Astrocyte (in vitro differentiated cells and primary cell): ENCODE data around the gene NOD1. TPM values are rescaled to one million over a fixed set of nuclear protein-coding genes. Genes with fewer than 3 reads are reported as not detected.
"Not testable (repeated sequence)": the region's sequence is repeated elsewhere in the genome, so short reads cannot be mapped to it uniquely, and the experiment has no call there.

Experiments used
- DNase-seq: peaks from one replicate; pipeline ENCODE4 v3.0.0-alpha.2; 2010; ENCODE audit warnings: low read depth
- FAIRE-seq: peaks from 2 replicates; lab custom pipeline; 2011; peaks lifted over from hg19 to GRCh38; lab: Jason Lieb, UNC
- H2AFZ ChIP-seq: 2 replicates; pipeline ENCODE4 v1.6.0; 2012; ENCODE audit warnings: low read depth, low read length, inconsistent platforms
- H3K27ac ChIP-seq: 2 replicates; pipeline ENCODE4 v1.5.1; 2011; ENCODE audit warnings: low read depth, low read length, inconsistent platforms
- H3K27me3 ChIP-seq: 2 replicates; pipeline ENCODE4 v1.6.0; 2011; ENCODE audit warnings: low read length, inconsistent platforms; ENCODE audit not compliant: insufficient read depth
- H3K36me3 ChIP-seq: 2 replicates; pipeline ENCODE4 v1.5.1; 2011; ENCODE audit warnings: low read length, inconsistent platforms; ENCODE audit not compliant: insufficient read depth
- H3K4me1 ChIP-seq: 2 replicates; pipeline ENCODE4 v1.5.1; 2011; ENCODE audit warnings: low read length, inconsistent platforms; ENCODE audit not compliant: insufficient read depth
- H3K4me2 ChIP-seq: 2 replicates; pipeline ENCODE4 v1.6.0; 2012; ENCODE audit warnings: low read length, inconsistent platforms
- H3K4me3 ChIP-seq: 2 replicates; pipeline ENCODE4 v1.5.1; 2011; ENCODE audit warnings: low read depth, mild to moderate bottlenecking, low read length, inconsistent platforms; ENCODE audit not compliant: insufficient read depth
- H3K79me2 ChIP-seq: 2 replicates; pipeline ENCODE4 v1.6.0; 2012; ENCODE audit warnings: mild to moderate bottlenecking, low read length, inconsistent platforms; ENCODE audit not compliant: insufficient read depth
- H3K9ac ChIP-seq: 2 replicates; pipeline ENCODE4 v1.6.0; 2012; ENCODE audit warnings: mild to moderate bottlenecking, low read length, inconsistent platforms
- H3K9me3 ChIP-seq: 2 replicates; pipeline ENCODE4 v1.5.1; 2012; ENCODE audit warnings: low read depth, mild to moderate bottlenecking, low read length, inconsistent platforms; ENCODE audit not compliant: insufficient read depth
- H4K20me1 ChIP-seq: 2 replicates; pipeline ENCODE4 v1.6.0; 2012; ENCODE audit warnings: low read length, inconsistent platforms; ENCODE audit not compliant: insufficient read depth
- H3K27ac Mint-ChIP-seq: one replicate; pipeline ENCODE4 v1.8.0; 2021; ENCODE audit warnings: mild to moderate bottlenecking, mixed read lengths; ENCODE audit not compliant: unreplicated experiment
- H3K27me3 Mint-ChIP-seq: one replicate; pipeline ENCODE4 v1.8.0; 2021; ENCODE audit warnings: low read depth, mixed read lengths; ENCODE audit not compliant: unreplicated experiment
- H3K36me3 Mint-ChIP-seq: one replicate; pipeline ENCODE4 v1.8.0; 2021; ENCODE audit warnings: low read depth, mixed read lengths; ENCODE audit not compliant: unreplicated experiment
- H3K4me1 Mint-ChIP-seq: one replicate; pipeline ENCODE4 v1.8.0; 2021; ENCODE audit warnings: low read depth, mixed read lengths; ENCODE audit not compliant: unreplicated experiment
- H3K4me3 Mint-ChIP-seq: one replicate; pipeline ENCODE4 v1.8.0; 2021; ENCODE audit warnings: mild to moderate bottlenecking, moderate library complexity, mixed read lengths; ENCODE audit not compliant: unreplicated experiment
- H3K9me3 Mint-ChIP-seq: one replicate; pipeline ENCODE4 v1.8.0; 2021; ENCODE audit warnings: mild to moderate bottlenecking, mixed read lengths; ENCODE audit not compliant: unreplicated experiment
- CTCF ChIP-seq: IDR thresholded peaks from 2 replicates; pipeline ENCODE4 v1.5.1; 2011; ENCODE audit warnings: low read depth, mild to moderate bottlenecking, inconsistent platforms, low read length, moderate library complexity; ENCODE audit not compliant: insufficient read depth
- EZH2 ChIP-seq: IDR thresholded peaks from 2 replicates; pipeline ENCODE4 v1.6.1; 2012; ENCODE audit warnings: mild to moderate bottlenecking, low read length, inconsistent platforms; ENCODE audit not compliant: insufficient read depth
- total RNA-seq: library from RNA; stranded (reverse); gene quantifications from 2 replicates; pipeline ENCODE4 v1.2.1, GENCODE V29; 2021

NOD1 gene
- total RNA-seq, 1 donor from 2014 or later, result 9.7 TPM

GRCh38 chr7:30422922-30423321 is 55.7 kb downstream of the NOD1 start:
- no peak overlapping the region for H3K4me3 ChIP-seq
- H3K4me1 Mint-ChIP-seq, result no peaks in the 10 kb centered on the region
- peaks cover 3% of the 10 kb centered on the region for H3K36me3 ChIP-seq
- H3K79me2 ChIP-seq, result no peaks in the 10 kb centered on the region
- H3K27ac ChIP-seq, result no peak overlapping the region
- no peak overlapping the region for H3K4me2 ChIP-seq
- FAIRE-seq (no peak), DNase-seq (peak; percentile 47)
- no peaks in the 10 kb centered on the region for H3K9me3 ChIP-seq
- no peak overlapping the region for H3K27ac Mint-ChIP-seq
- TF ChIP-seq EZH2 (no peak), CTCF (no peak)
- no peaks in the 10 kb centered on the region for H4K20me1 ChIP-seq
- H3K4me1 ChIP-seq, result no peaks in the 10 kb centered on the region
- H3K4me3 Mint-ChIP-seq, result no peak overlapping the region
- no peaks in the 10 kb centered on the region for H3K27me3 ChIP-seq
- no peaks in the 10 kb centered on the region for H3K27me3 Mint-ChIP-seq
- H2AFZ ChIP-seq, result no peak overlapping the region
- peaks cover 45% of the 10 kb centered on the region for H3K36me3 Mint-ChIP-seq
- no peaks in the 10 kb centered on the region for H3K9me3 Mint-ChIP-seq
- no peak overlapping the region for H3K9ac ChIP-seq

GRCh38 chr7:30421647-30422196 is 56.9 kb downstream of the NOD1 start:
- no peaks in the 10 kb centered on the region for H3K27me3 ChIP-seq
- H3K4me3 Mint-ChIP-seq, result no peak overlapping the region
- H3K27ac Mint-ChIP-seq, result no peak overlapping the region
- H3K27ac ChIP-seq, result no peak overlapping the region
- H3K9me3 Mint-ChIP-seq, result peaks cover 2% of the 10 kb centered on the region
- no peak for FAIRE-seq
- H3K79me2 ChIP-seq, result no peaks in the 10 kb centered on the region
- no peak overlapping the region for H3K9ac ChIP-seq
- H3K36me3 ChIP-seq, result peaks cover 3% of the 10 kb centered on the region
- H4K20me1 ChIP-seq, result no peaks in the 10 kb centered on the region
- no peaks in the 10 kb centered on the region for H3K4me1 ChIP-seq
- DNase-seq, result no peak
- no peak for TF ChIP-seq EZH2
- no peak overlapping the region for H3K4me3 ChIP-seq
- no peaks in the 10 kb centered on the region for H3K27me3 Mint-ChIP-seq
- no peak overlapping the region for H2AFZ ChIP-seq
- no peaks in the 10 kb centered on the region for H3K9me3 ChIP-seq
- no peak overlapping the region for H3K4me2 ChIP-seq
- H3K36me3 Mint-ChIP-seq, result peaks cover 35% of the 10 kb centered on the region
- H3K4me1 Mint-ChIP-seq, result no peaks in the 10 kb centered on the region

- Histone ChIP-seq H3K4me3 (no peak overlapping the region), H3K36me3 (peaks cover 3% of the 10 kb centered on the region), H3K27ac (no peak overlapping the region), H4K20me1 (no peaks in the 10 kb centered on the region), H3K79me2 (no peaks in the 10 kb centered on the region), H3K27me3 (no peaks in the 10 kb centered on the region), H3K9ac (no peak overlapping the region), H3K9me3 (no peaks in the 10 kb centered on the region), H2AFZ (no peak overlapping the region), H3K4me1 (no peaks in the 10 kb centered on the region), H3K4me2 (no peak overlapping the region)
- H3K27ac Mint-ChIP-seq, result no peak overlapping the region
- H3K4me1 Mint-ChIP-seq, result no peaks in the 10 kb centered on the region
- H3K4me3 Mint-ChIP-seq, result no peak overlapping the region
- FAIRE-seq (no peak), DNase-seq (no peak)
- TF ChIP-seq EZH2 (no peak), CTCF (no peak)
- H3K27me3 Mint-ChIP-seq, result no peaks in the 10 kb centered on the region
- peaks cover 2% of the 10 kb centered on the region for H3K9me3 Mint-ChIP-seq
- peaks cover 25% of the 10 kb centered on the region for H3K36me3 Mint-ChIP-seq
These were observed 57.9 kb downstream of the NOD1 start for GRCh38 chr7:30420662-30421061.

GRCh38 chr7:30420080-30420479 is 58.5 kb downstream of the NOD1 start:
- not testable (repeated sequence) for DNase-seq, H3K4me3 Mint-ChIP-seq, H2AFZ ChIP-seq

More at GRCh38 chr7:30420080-30420479, 58.5 kb downstream of the NOD1 start:
- H3K9me3 ChIP-seq, H3K4me3 ChIP-seq, H3K79me2 ChIP-seq, H3K27me3 ChIP-seq, H4K20me1 ChIP-seq, H3K4me1 Mint-ChIP-seq, H3K36me3 ChIP-seq, FAIRE-seq, H3K4me1 ChIP-seq, H3K4me2 ChIP-seq, H3K9ac ChIP-seq, H3K27ac Mint-ChIP-seq, H3K9me3 Mint-ChIP-seq, H3K27ac ChIP-seq, H3K27me3 Mint-ChIP-seq: not testable (repeated sequence)
- peaks cover 20% of the 10 kb centered on the region for H3K36me3 Mint-ChIP-seq
